Fibroblast of skin of abdomen (primary cell): ENCODE results near the gene EYS.
"Not testable (repeated sequence)": the region's sequence is repeated elsewhere in the genome, so short reads cannot be mapped to it uniquely, and the experiment has no call there.

ENCODE experiments used
- DNase-seq: peaks from one replicate; pipeline ENCODE4 v3.0.0-alpha.2; 2013

EYS gene

DNA sequence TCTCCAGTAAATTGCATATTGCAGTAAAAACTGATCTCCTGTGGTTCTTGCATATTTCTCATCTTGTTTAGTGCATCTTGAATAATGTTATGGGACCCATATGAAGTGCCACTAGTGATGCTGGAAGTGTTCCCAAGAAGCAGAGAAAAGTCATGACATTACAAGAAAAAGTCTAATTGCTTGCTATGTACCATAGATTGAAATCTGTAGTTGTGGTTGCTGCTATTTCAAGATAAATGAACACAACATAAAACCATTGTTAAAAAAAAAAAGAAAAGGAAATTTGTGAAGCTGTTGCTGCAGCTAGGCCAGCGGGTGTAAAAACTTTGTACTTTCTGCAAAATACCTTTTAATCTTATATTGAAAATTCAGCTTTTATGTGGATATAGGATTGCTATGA is 1767.0 kb downstream of the EYS start:
- DNase-seq, result no peak

DNA sequence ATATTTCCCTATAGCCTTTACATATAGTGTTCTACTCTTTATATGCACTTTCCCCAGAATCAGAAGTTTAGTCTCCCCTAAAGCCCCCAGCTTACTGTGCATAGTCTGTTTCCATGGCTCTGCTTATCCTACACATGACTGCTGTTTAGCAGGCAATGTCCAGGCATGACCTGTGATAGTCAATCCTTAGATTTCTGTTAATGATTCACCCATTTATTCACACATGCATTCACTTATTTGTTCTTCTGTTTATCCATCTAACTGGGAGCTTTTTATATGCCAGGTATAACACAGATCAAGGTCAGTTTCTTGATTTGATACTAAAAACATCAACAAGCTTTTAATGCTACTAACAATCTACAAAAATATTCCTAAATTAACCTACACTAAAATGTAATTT is 1770.6 kb downstream of the EYS start:
- DNase-seq, result no peak

DNA sequence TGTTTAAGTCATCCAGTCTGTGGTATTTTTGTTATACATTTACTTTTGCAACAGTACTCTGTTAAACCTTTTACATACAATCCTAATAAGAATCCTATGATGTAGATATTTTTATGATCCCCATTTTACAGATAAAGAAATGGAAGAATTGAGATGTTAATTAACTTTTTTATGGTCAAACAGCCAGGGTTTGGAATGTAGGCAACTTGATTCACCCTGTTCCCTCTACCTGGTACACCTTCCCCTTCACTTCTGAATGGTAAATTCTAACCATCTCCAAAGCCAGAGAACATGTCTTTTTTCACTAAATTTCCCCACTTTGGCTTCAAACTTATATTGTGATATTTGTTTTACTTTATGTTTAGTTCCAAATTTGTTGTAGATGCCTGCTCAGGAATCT is 1771.3 kb downstream of the EYS start:
- no peak for DNase-seq

DNA sequence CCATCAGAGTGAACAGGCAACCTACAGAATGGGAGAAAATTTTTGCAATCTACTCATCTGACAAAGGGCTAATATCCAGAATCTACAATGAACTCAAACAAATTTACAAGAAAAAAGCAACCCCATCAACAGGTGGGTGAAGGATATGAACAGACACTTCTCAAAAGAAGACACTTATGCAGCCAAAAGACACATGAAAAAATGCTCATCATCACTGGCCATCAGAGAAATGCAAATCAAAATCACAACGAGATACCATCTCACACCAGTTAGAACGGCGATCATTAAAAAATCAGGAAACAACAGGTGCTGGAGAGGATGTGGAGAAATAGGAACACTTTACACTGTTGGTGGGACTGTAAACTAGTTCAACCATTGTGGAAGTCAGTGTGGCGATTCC is 1773.1 kb downstream of the EYS start:
- not testable (repeated sequence) for DNase-seq

DNA sequence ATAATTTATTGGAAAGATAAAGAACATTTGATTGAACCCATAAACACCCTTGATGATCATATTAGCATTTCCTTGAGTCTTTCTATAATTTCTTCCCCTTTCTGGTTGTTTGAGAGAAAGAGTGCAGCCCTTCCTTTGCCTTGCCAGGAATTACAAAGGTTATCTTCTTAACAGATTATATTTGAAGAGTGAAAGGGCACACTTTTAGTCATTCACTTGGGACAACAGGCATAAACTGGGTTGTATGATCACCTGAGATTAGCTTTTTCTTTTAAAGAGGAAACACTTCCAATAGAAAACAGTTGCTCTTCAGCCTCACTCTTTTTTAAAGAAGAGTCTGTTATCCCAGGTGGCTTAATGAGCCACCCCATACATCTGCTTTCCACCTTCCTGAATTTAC is 1776.2 kb downstream of the EYS start:
- DNase-seq, result no peak

DNA sequence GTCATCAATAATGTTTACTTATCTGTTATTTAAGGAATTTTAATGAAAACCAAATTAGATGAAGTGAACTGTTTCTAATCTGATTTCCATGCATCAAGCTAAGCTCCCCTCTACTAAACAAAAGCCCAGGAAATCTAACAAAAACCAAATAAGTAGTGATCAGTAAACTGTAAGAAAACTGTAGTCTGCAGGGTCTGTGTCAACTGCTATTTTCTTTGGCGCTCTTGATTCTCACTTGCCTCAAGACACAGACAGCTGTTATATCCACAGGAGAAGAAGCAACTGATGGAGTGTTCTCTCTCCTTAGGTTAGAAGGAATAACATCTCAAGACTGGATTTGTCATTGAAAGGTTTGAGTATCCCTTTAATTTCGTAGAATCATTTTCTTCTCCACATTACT is 1777.9 kb downstream of the EYS start:
- DNase-seq, result no peak

DNA sequence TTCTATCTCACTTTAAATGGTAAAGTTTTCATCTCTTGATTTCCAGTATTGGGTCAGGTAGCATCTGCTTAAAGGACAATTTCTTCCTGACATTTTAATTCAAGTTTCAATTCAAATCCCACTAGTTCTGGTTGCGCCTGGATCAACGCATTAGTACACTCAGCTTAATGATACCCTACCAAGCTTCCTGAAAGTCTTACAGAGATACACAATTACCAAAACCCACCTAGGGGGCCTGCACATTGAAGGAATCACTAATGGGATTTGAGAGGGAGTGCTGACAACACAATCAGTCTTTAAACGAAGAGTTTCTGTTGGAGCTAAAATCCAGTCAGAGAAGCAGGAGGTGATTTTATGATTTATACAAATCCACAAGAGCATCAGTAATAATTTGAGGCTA is 1778.4 kb downstream of the EYS start:
- DNase-seq, result no peak

DNA sequence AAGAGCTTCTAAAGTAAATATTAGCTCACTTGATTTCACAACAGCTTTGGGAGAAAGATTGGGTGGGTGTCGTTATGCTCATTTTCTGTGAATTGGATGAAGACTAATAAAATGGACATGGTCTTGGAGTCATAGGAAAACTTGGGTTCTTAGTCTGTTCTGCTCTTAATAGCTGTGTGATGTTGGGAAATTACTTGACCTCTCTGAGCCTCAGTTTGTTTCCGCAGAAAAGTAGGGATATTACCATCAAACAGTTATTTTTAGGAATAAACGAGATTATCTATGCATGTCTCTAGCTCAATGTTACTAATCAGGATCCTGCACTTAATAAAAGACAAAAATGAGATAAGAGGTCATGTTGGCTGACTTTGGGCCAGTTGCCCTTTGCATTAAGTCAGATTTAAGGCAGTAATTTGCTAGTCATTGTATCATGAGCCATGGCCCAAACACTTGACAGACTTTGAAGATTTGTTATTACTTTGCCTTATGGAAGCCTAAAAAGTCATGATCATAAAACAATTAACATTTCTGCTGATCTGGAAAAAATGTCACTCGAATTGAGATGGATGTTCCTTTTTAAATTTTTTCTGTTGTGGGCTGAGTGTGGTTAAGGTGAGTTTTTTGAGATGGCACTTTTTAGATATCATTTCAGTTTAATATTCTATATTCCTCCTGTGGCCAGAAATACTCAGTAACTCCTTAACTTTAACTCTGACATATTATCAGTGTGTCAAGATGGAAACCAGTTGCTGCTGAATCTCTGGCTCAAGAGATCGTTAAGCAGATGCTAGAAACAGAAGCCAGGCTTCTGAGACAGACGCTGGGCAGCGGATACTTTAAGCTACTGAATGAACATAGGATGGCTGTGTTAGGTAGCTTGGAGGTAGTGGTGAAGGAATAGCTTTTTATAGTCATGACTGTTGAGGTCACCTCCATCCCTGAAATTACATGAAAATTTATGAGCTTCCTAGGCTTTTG is 1779.8 kb downstream of the EYS start:
- no peak for DNase-seq

DNA sequence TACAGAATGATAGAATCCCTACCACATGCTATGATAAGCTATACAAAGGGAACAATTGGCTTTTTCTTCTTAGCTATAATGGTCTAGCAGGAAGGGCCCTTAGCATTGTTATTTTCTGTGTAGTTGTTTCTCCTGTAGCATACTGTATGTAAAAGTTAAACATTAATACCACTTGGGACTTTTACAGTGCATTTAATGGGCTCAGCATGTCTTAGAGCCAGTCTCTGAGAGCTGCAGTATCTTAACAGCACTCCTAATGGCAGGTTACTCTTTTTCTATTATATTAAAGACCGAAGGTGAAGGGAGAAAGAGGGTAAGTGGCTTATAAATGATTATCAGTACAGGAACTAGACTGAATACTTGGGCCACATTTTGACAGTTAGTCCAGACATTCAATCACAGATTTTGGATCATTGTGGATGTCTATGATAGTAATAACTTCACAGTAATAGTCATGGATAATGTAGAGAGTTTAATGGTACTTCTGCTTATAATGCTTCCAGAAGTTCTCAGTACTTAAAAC is 1780.7 kb downstream of the EYS start:
- DNase-seq, result no peak

DNA sequence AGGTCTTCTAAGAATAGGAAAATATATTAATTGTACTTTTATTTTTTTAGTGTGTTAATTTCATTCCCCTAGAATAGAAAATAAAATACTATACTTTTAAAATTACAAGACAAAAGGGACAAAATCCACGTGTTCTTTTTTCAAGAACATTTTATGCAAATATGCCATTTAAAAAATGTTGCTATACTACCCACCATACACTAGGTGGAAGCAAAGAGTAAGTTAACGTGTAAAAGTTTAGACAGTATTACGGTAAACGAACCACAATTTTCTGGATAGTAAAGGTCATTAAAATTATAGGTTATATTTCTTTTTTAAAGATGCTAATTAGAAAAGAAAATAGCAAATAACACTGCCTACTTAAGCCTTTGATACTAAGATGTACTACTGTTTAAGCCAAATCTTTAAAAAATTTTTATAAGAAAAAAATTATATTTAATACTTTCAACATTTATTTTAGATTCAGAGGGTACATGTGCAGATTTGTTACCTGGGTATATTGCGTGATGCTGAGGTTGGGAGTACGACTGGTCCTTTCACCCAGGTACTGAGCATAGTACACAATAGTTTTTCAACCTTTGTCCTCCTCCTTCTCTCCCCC is 1783.8 kb downstream of the EYS start:
- peak; percentile 33 for DNase-seq

DNA sequence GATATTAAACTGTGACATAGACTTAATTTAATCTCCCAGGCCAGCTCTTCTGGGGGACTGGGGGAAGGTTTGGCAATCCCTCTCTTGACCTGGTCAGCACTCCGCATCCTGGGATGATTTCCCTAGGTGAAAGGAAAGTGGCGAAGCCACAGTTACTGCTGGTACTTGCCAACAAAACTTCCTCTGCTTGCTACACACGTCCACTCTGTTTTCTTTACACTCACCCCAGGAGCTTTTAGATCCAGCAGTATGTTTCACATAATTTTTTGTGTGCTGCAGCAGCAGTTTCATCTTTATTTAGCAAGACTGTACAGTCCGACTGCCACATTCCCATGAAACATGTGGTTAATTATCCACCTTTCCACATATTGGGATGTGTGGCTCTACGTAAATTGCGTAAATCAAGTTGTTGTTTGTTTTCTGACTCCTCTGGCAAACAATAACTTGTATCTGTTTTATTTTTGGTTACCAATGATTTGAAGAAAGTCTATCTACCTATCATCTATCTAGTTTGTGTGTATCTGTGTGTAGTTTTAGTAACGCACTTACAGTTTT is 1787.4 kb downstream of the EYS start:
- DNase-seq, result no peak

DNA sequence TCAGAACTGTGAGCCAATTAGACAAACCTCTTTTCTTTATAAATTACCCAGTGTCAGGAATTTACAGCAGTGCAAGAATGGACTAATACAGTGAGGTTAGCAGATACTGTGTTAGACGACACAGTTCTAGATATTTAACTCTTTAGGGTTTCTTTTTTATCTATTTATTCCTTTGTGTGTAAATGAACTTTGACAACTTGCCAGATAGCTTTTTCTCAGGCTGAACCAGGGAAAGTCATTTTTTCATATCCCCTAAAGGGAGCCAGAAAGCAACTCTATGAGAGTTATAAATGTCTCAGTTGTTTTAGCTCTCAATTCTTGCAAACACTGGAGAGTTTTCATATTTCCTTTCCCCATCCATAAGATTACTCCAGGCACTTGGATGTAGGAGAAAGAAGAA is 1794.1 kb downstream of the EYS start:
- DNase-seq, result no peak

DNA sequence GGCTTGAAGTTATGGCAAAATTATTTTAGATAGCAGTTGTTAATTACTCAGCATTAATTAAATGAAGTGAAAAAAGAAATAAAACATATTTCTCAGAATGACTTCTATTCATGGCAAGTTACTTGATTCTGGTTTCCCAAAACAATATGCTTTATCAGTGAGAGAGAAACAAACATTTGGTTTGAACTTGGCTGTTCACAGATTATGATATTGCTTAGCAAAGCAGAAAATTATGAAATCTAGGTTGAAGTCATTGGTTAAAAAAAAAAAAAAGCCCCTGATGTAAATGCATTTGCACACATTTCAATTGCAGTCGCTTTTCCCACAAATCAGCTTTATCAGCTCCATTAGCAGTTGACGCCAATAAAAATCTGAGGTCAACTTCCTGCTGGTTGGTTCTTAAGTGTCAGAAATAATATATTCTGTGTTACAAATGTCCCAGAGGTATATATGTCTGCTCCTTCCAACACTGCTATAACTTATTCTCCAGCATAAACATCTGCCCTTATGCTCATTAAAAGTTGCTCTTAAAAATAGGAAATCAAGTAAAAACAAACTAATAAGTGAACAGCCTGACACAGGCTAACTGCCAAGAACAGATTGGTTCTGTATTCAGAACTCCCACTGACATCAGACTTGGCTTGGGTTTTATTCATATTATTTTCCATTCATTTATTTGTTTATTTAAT is 1796.0 kb downstream of the EYS start:
- no peak for DNase-seq

DNA sequence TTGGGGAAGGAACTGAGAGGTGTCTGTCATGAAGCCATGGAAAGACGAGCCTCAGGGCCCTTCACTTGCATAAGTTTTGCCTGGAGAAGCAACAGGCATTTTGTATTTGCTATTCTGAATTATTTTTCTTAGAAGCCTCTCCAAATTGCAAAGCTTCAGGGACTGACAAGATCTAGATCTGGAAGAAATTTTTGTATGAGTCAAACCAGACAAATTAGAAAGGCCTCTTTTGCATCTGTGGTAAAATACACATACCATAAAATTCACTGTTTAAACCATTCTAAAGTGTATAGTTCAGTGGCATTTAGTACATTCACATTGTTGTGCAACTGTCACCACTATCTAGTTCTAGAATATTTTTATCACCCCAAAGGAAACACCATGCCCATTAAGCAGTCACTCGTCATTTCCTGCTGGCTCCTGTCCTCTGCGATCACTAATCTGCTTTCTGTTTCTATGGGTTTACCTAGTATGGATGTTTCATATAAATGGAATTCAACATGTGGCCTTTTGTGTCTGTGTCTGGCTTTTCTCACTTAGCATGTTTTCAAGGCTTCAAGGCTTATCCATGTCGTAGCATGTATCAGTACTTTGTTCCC is 1802.3 kb downstream of the EYS start:
- DNase-seq, result peak; percentile 94

DNA sequence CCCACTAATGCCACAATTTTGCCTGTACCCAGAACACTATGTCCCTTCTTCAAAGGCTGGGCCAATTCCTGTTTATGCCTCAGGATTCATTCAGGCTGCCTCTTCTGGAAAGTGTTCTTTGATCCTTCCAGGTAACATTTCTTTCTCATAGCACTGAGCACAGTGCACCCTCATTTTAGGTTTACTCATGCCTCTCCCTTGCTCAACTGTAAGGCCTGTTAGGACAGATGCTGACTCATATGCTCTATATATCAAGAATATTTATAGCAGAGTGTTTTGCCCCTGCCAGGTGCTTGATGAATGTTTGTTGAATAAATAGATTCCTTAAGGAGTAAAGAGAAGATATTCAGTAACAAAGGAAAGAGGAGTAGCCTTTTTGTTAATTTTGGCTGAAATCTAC is 1807.5 kb downstream of the EYS start:
- peak; percentile 41 for DNase-seq

DNA sequence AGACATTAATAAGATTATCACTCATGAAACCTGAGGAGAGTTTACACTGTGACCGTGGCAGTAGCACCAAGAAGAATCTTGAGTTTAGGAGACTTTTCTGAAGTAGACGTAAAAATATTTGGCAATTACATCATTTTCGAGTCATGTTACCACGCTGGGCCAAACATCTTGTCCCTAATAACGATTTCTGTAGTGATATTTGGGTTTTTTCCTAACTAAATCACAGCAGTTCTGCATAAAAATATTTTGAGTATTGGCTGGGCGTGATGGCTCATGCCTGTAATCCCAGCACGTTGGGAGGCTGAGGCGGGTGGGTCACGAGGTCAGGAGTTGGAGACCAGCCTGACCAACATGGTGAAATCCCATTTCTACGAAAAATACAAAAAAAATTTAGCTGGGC is 1809.1 kb downstream of the EYS start:
- no peak for DNase-seq

DNA sequence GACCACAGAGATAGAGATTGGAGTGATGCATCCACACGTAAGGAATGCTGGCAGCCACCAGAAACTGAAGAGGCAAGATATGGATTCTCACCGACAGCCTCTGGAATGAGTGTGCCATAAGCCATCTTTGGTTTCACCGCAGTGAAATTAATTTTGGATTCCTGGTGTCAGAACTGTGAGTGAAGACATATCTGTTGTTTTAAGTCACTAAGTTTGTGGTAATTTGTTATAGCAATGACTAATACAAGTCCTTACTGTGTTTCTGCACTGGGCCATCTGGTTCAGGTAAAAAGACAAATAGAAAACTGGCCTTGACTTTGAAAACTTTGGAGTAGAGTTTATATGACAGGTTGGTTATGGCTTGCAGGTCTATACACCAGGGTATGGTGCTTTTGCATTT is 1809.6 kb downstream of the EYS start:
- peak; percentile 87 for DNase-seq

DNA sequence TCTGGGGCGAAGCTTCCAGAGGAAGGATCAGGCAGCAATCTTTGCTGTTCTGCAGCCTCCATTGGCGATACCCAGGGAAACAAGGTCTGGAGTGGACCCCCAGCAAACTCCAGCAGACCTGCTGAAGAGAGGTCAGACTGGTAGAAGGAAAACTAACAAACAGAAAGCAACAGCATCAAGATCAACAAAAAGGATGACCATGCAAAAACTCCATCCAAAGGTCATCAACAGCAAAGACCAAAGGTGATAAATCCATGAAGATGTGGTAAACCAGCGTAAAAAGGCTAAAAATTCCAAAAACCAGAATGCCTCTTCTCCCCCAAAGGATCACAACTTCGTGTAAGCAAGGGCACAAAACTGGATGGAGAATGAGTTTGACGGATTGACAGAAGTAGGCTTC is 1818.6 kb downstream of the EYS start:
- DNase-seq, result no peak

DNA sequence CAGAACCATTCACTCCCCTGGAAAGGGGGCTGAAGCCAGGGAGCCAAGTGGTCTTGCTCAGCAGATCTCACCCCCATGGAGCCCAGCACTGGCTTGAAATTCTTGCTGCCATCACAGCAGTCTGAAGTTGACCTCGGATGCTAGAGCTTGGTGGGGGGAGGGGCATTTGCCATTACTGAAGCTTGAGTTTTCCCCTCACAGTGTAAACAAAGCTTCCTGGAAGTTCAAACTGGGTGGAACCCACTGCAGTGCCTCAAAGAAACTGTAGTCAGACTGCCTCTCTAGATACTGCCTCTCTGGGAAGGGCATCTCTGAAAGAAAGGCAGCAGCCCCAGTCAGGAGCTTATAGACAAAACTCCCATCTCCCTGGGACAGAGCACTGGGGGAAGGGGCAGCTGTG is 1819.2 kb downstream of the EYS start:
- not testable (repeated sequence) for DNase-seq

DNA sequence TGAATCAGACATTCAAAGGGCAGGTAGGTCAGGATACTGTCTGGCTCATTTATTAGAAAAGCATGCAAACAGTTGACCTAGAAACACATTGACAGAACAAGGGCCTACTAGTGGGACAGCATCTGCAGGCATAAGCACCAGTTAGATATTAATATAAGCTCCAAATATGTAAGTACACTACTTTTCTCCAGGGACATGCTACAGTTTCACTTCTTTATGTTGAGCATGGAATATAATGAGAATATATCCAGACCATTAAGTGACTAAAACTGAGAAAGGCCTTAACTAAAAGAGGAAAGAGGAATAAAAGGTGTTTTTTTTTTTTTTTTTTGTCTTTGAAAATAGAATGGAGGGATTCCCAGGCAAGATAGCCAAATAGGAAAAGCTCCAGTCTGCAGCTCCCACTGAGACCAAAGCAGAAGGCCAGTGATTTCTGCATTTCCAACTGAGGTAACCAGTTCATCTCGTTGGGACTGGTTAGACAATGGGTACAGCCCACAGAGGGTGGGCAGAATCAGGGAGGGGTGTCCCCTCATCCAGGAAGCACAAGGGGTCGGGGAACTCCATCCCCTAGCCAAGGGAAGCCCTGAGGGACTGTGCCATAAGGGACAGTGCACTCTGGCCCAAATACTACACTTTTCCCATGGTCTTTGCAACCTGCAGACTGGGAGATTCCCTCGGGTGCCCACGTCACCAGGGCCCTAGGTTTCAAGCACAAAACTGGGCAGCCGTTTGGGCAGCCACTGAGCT is 1819.8 kb downstream of the EYS start:
- no peak for DNase-seq

DNA sequence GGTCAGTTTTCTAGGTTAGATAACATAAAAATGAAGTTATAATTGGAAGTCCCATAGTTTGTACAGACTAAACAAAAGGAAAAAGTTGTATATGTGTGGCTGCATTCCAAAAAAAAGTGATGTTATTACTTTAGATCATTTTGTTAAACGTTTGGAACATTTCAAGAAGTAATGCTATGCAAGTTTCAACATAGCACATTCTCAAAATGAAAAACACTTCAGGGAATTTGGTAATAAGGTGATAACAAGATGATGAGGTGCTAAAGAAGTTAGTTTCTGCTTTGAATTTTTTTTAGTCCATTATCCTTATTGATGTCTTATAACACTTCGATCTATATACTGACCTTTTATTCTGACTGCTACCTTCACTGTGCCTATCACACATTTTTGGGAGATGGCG is 1820.7 kb downstream of the EYS start:
- DNase-seq, result no peak

DNA sequence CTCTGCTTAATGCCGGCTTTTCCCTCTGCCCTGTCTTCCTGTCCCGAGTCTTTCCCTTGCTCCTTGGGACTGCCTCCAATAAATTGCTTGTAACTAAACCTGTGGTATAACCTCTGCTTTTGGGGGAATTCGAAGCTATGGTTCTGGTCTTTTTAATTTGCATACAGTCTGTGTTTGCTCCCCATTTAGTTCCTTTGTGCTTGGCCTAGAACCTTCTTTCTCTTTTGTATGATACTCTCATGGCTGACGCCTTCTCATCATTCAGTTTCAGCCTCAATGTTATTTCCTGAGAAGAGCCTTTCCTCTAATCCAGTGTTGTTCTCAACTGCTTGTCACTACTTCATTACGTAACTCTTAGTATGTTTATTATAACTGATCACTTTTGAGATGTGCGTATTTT is 1823.4 kb downstream of the EYS start:
- no peak for DNase-seq
